ENCODE results near the gene PTPN2.

Gene PTPN2

DNA sequence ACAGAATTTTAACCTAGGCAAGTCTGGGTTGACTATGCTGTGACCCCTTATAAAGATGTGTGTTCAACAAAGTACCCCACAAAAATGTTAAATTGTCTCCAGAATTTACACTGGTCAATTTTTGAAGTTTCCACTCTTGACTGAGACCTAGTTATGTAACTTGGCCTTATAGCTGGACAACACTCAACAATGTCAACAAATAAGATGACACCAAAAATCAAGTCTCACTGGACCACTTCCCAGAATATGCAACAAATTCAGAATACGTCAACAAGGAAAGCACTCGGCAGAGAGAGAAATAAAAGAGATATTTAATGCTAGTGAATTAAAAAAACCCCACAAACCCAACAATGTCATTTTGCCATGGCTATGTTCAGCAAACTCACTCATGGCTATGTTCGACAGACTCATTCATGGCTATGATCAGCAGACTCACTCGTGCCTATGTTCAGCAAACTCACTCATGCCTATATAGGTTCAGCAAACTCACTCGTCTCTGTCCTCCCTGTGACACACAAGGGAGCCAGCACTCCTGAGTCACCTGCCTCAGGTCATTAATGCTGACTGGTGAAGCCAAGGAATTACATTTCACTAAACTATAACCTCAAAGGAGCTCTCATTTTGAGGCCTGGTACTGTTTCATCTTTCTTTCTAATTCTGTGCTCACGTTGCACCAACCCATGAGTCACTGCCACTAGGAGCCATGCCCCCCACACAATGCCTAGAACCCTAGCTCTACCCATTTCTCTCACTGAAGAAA, 72.7 kb downstream of the PTPN2 start:
- TF ChIP-seq, protein P1, sequence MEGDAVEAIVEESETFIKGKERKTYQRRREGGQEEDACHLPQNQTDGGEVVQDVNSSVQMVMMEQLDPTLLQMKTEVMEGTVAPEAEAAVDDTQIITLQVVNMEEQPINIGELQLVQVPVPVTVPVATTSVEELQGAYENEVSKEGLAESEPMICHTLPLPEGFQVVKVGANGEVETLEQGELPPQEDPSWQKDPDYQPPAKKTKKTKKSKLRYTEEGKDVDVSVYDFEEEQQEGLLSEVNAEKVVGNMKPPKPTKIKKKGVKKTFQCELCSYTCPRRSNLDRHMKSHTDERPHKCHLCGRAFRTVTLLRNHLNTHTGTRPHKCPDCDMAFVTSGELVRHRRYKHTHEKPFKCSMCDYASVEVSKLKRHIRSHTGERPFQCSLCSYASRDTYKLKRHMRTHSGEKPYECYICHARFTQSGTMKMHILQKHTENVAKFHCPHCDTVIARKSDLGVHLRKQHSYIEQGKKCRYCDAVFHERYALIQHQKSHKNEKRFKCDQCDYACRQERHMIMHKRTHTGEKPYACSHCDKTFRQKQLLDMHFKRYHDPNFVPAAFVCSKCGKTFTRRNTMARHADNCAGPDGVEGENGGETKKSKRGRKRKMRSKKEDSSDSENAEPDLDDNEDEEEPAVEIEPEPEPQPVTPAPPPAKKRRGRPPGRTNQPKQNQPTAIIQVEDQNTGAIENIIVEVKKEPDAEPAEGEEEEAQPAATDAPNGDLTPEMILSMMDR (IDR thresholded peaks at IDR 0.05; ENCODE audit: insufficient read depth, low read length, poor library complexity, severe bottlenecking) = no peak
- DNase-seq (ENCODE audit: extremely low read depth, insufficient read length) = no peak

DNA sequence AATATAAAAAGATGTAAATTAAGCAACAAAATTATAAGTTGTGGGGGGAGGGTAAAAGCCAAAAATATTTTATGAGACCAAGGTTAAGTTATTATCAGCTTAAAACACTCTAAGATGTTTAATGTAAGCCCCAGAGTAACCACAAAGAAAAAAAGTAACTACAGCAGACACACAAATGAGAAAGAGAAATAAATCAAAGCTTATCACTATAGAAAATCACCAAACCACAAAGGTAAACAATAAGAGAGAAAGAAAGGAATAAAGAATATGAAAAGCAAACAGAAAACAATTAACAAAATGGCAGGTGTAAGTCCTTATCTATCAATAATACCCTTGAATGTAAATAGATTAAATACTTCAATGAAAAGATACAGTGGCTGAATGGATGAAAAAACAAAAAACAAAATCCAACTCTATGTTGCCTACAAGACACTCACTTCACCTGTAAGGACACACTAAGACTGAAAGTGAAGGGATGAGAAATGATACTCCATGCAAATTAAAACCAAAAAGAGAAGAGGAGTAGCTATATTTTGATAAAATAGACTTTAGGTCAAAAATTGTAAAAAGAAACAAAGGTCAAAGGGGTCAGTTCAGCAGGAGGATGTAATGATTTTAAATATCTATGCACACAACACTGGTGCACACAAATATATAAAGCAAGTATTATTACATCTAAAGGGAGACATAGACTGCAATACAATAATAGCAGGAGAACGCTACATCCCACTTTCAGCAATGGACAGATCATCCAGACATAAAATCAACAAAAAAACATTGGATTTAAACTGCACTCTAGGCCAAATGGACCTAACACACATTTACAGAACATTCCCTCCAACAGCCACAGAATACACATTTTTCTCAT, 80.7 kb downstream of the PTPN2 start:
- DNase-seq (ENCODE audit: extremely low read depth, insufficient read length) = peak; percentile 11
- Histone ChIP-seq H3K27me3 (replicated peaks; ENCODE audit: control insufficient read depth, insufficient read depth, low read length) (no peaks in the 10 kb centered on the region), H3K4me3 (replicated peaks; ENCODE audit: low read depth, low read length) (no peak overlapping the region), H3K36me3 (ENCODE audit: control insufficient read depth, insufficient read depth, low read length) (no peaks in the 10 kb centered on the region; the same call in 1 of the 2 replicates)
- TF ChIP-seq, protein P1 (IDR thresholded peaks at IDR 0.05; ENCODE audit: insufficient read depth, low read length, poor library complexity, severe bottlenecking) = no peak

More for the DNA sequence above, 72.7 kb downstream of the PTPN2 start:
- peaks cover 5% of the 10 kb centered on the region for H3K36me3 ChIP-seq (ENCODE audit: control insufficient read depth, insufficient read depth, low read length)
- H3K27me3 ChIP-seq (replicated peaks; ENCODE audit: control insufficient read depth, insufficient read depth, low read length) = no peaks in the 10 kb centered on the region
- no peak overlapping the region for H3K4me3 ChIP-seq (replicated peaks; ENCODE audit: low read depth, low read length)

DNA sequence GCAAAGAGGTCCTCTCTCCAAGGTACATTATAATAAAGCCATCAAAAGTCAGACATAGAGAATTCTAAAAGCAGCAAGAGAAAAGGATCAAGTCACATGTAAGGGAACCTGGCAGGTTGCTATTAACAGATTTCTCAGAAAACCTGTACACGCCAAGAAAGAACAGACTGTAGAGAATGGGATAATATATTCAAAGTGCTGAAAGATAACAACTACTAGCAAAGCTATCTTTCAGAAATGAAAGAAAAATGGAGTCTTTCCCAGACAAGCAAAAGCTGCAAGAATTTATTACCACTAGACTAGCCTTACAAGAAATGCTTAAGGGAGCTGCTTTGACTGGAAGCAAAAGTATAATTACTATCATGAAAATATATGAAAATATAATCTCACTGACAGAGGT, 81.5 kb downstream of the PTPN2 start:
- H3K4me3 ChIP-seq (replicated peaks; ENCODE audit: low read depth, low read length) = no peak overlapping the region
- H3K27me3 ChIP-seq (replicated peaks; ENCODE audit: control insufficient read depth, insufficient read depth, low read length) = no peaks in the 10 kb centered on the region
- TF ChIP-seq, protein P1 (IDR thresholded peaks at IDR 0.05; ENCODE audit: insufficient read depth, low read length, poor library complexity, severe bottlenecking) = no peak
- no peak for DNase-seq (ENCODE audit: extremely low read depth, insufficient read length)
- no peaks in the 10 kb centered on the region; the same call in 1 of the 2 replicates for H3K36me3 ChIP-seq (ENCODE audit: control insufficient read depth, insufficient read depth, low read length)

- TF ChIP-seq, protein P1 (IDR thresholded peaks at IDR 0.05; ENCODE audit: insufficient read depth, low read length, poor library complexity, severe bottlenecking) = no peak
- peaks cover 2% of the 10 kb centered on the region; the same call in 1 of the 2 replicates for H3K36me3 ChIP-seq (ENCODE audit: control insufficient read depth, insufficient read depth, low read length)
These were observed 87.6 kb downstream of the PTPN2 start for GRCh38 chr18:12796448-12796847.

GRCh38 chr18:12791610-12792009, 92.4 kb downstream of the PTPN2 start:
- Histone ChIP-seq H3K27me3 (replicated peaks; ENCODE audit: control insufficient read depth, insufficient read depth, low read length) (no peaks in the 10 kb centered on the region), H3K4me3 (replicated peaks; ENCODE audit: low read depth, low read length) (no peak overlapping the region), H3K36me3 (ENCODE audit: control insufficient read depth, insufficient read depth, low read length) (peaks cover 2% of the 10 kb centered on the region; the same call in 1 of the 2 replicates)
- TF ChIP-seq, protein P1 (IDR thresholded peaks at IDR 0.05; ENCODE audit: insufficient read depth, low read length, poor library complexity, severe bottlenecking) = no peak
- DNase-seq (ENCODE audit: extremely low read depth, insufficient read length) = no peak

More at GRCh38 chr18:12796448-12796847, 87.6 kb downstream of the PTPN2 start:
- Histone ChIP-seq H3K27me3 (replicated peaks; ENCODE audit: control insufficient read depth, insufficient read depth, low read length) (no peaks in the 10 kb centered on the region), H3K4me3 (replicated peaks; ENCODE audit: low read depth, low read length) (no peak overlapping the region)
- DNase-seq (ENCODE audit: extremely low read depth, insufficient read length) = no peak

Measured in GM06990 (cell line).